ENCODE results near the gene LCN12.

DNA sequence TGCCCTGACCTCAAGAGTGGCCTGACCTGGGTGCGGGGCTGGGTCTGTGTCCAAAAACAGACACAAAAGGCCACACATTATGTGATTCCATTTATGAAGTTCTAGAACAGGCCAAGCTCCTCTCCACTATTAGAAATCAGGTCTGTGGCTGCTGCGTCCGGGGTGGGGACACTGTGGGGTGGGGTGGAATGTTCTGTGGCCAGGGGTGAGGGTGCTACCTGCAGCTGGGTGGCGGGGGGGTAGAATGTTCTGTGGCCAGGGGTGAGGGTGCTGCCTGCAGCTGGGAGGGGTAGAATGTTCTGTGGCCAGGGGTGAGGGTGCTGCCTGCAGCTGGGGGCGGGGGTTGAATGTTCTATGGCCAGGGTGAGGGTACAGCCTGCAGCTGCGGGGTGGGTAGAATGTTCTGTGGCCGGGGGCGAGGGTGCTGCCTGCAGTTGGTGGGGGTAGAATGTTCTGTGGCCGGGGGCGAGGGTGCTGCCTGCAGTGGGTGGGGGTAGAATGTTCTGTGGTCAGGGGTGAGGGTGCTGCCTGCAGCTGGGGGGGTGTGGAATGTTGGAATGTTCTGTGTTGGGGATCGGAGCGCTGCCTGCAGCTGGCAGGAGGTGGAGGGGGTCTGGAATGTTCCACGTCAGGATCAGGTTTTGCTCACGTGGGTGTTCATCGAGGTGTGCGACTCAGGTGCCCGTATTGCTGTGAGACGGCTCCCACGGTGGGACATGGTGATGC lies 8.3 kb downstream of the LCN12 start:
- TF ChIP-seq SRF (IDR thresholded peaks at IDR 0.05; ENCODE audit: low read depth) = no peak
- no peak for TF ChIP-seq ATF3 (IDR thresholded peaks at IDR 0.05)
- TF ChIP-seq EGR1 (IDR thresholded peaks at IDR 0.05; ENCODE audit: low read depth) = no peak
- no peak for TF ChIP-seq SIN3A (IDR thresholded peaks at IDR 0.05; ENCODE audit: low read depth)
- no peak for TF ChIP-seq CTCF (IDR thresholded peaks at IDR 0.05 in 2 of 3, conservative IDR thresholded peaks at IDR 0.05 in 1 of 3; ENCODE audit: borderline replicate concordance in 1 of 3, insufficient read depth in 1 of 3, low read depth in 2 of 3, low read length in 2 of 3)
- TF ChIP-seq YY1 (IDR thresholded peaks at IDR 0.05; ENCODE audit: extremely low read depth, insufficient replicate concordance, low read depth, low read length) = no peak
- no peak for TF ChIP-seq POLR2A (IDR thresholded peaks at IDR 0.05; ENCODE audit: borderline replicate concordance, extremely low read depth, insufficient read depth, insufficient read length)
- TF ChIP-seq, protein P1, sequence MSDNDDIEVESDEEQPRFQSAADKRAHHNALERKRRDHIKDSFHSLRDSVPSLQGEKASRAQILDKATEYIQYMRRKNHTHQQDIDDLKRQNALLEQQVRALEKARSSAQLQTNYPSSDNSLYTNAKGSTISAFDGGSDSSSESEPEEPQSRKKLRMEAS (IDR thresholded peaks at IDR 0.05) = no peak
- no peak for TF ChIP-seq EZH2phosphoT487 (IDR thresholded peaks at IDR 0.05; ENCODE audit: borderline replicate concordance)
- no peak for TF ChIP-seq POLR2AphosphoS5 (IDR thresholded peaks at IDR 0.05; ENCODE audit: low read depth, low read length)
- TF ChIP-seq TCF7L2 (IDR thresholded peaks at IDR 0.05; ENCODE audit: borderline replicate concordance, extremely low read depth, insufficient read depth, insufficient read length) = no peak
